Endodermal cell (in vitro differentiated cells): ENCODE results near the gene TMEM114. TPM values are rescaled to one million over a fixed set of nuclear protein-coding genes. Genes with fewer than 3 reads are reported as not detected.

Experiments used
- DNase-seq: peaks from one replicate; pipeline ENCODE4 v3.0.0-alpha.2; 2017
- H3K27ac ChIP-seq: 2 replicates; pipeline ENCODE4 v1.5.1; 2013; ENCODE audit warnings: mild to moderate bottlenecking, low read depth, low read length, moderate library complexity
- H3K27me3 ChIP-seq: 2 replicates; pipeline ENCODE4 v1.6.1; 2013; ENCODE audit warnings: mild to moderate bottlenecking, low read length, moderate library complexity; ENCODE audit not compliant: insufficient read depth, control insufficient read depth, poor library complexity, severe bottlenecking
- H3K36me3 ChIP-seq: 2 replicates; pipeline ENCODE4 v1.7.0; 2013; ENCODE audit warnings: mild to moderate bottlenecking, low read length, moderate library complexity; ENCODE audit not compliant: control insufficient read depth, insufficient read depth
- H3K4me1 ChIP-seq: one replicate; pipeline ENCODE4 v1.7.0; 2013; ENCODE audit warnings: low read length; ENCODE audit not compliant: control insufficient read depth, insufficient read depth
- H3K4me3 ChIP-seq: 2 replicates; pipeline ENCODE4 v1.5.1; 2013; ENCODE audit warnings: mild to moderate bottlenecking, low read length, moderate library complexity
- H3K9ac ChIP-seq: 2 replicates; pipeline ENCODE4 v1.6.1; 2013; ENCODE audit warnings: mild to moderate bottlenecking, low read length, moderate library complexity; ENCODE audit not compliant: poor library complexity, severe bottlenecking; ENCODE audit errors: extremely low read depth
- H3K9me3 ChIP-seq: 2 replicates; pipeline ENCODE4 v1.6.1; 2013; ENCODE audit warnings: mild to moderate bottlenecking, low read length, moderate library complexity; ENCODE audit not compliant: control insufficient read depth
- H3K27ac Mint-ChIP-seq: 2 replicates; pipeline ENCODE4 v1.8.0; 2020; ENCODE audit warnings: mixed read lengths
- H3K27me3 Mint-ChIP-seq: 2 replicates; pipeline ENCODE4 v1.8.0; 2021; ENCODE audit warnings: mild to moderate bottlenecking, mixed read lengths; ENCODE audit not compliant: insufficient read depth
- H3K36me3 Mint-ChIP-seq: 2 replicates; pipeline ENCODE4 v1.8.0; 2020; ENCODE audit warnings: low read depth, mixed read lengths
- H3K4me1 Mint-ChIP-seq: 2 replicates; pipeline ENCODE4 v1.8.0; 2020; ENCODE audit warnings: mixed read lengths
- H3K4me3 Mint-ChIP-seq: 2 replicates; pipeline ENCODE4 v1.8.0; 2020; ENCODE audit warnings: mild to moderate bottlenecking, moderate library complexity, mixed read lengths
- H3K9me3 Mint-ChIP-seq: 2 replicates; pipeline ENCODE4 v1.8.0; 2020; ENCODE audit warnings: mild to moderate bottlenecking, mixed read lengths
- CTCF ChIP-seq: fragments of 200-600 bp; sonication (generic); conservative IDR thresholded peaks from 2 replicates; pipeline ENCODE4 v1.5.0; 2021; ENCODE audit warnings: antibody characterized with exemption, mild to moderate bottlenecking
- WGBS, 2 experiments: methylation state at CpG; one replicate each; pipeline versions ENCODE4 v1.1.5 to v1.1.7; 2013; ENCODE audit warnings: missing lambda C conversion rate in 2 of 2, mixed read lengths in 1 of 2; ENCODE audit not compliant: insufficient coverage in 1 of 2, insufficient read length in 1 of 2; 5-methylcytosine and 5-hydroxymethylcytosine counted together
- total RNA-seq, 2 donors: library from RNA; stranded (reverse); fragmentation: NEBNext Ultra II Directional in 1 of 2; extraction: Animal tissue kit (Norgen Biotek cat#: 25700) in 1 of 2; gene quantifications; 2 replicates in 1 of 2; 3 replicates in 1 of 2; pipeline ENCODE4 v1.2.1, GENCODE V29; 2021

Gene TMEM114
- total RNA-seq, 2 donors from 2014 or later = 0.40 TPM; not detected in 1

GRCh38 chr16:8537691-8538342 is 52.5 kb downstream of the TMEM114 start:
- Histone ChIP-seq H3K9me3 (no peaks in the 10 kb centered on the region), H3K27me3 (no peaks in the 10 kb centered on the region), H3K4me1 (no peaks in the 10 kb centered on the region), H3K36me3 (no peaks in the 10 kb centered on the region), H3K27ac (no peak overlapping the region), H3K9ac (no peak overlapping the region), H3K4me3 (no peak overlapping the region)
- DNase-seq = no peak
- Mint-ChIP-seq H3K9me3 (no peaks in the 10 kb centered on the region), H3K4me1 (no peaks in the 10 kb centered on the region), H3K4me3 (no peak overlapping the region), H3K36me3 (no peaks in the 10 kb centered on the region), H3K27ac (no peak overlapping the region), H3K27me3 (peaks cover 39% of the 10 kb centered on the region)
- 91 to 100% methylated on average over 3 to 6 of the region's 6 CpGs for WGBS, 2 experiments
- TF ChIP-seq CTCF = no peak

- no peak for TF ChIP-seq CTCF
- WGBS, 2 experiments = 86 to 92% methylated on average over 1 to 2 of the region's 2 CpGs
- no peaks in the 10 kb centered on the region for H3K9me3 ChIP-seq
- no peaks in the 10 kb centered on the region for H3K4me1 ChIP-seq
- peaks cover 45% of the 10 kb centered on the region for H3K27me3 Mint-ChIP-seq
- no peak overlapping the region for H3K9ac ChIP-seq
- H3K9me3 Mint-ChIP-seq = no peaks in the 10 kb centered on the region
- DNase-seq = no peak
- H3K27me3 ChIP-seq = no peaks in the 10 kb centered on the region
- no peak overlapping the region for H3K4me3 ChIP-seq
- no peak overlapping the region for H3K27ac ChIP-seq
- H3K4me1 Mint-ChIP-seq = peaks cover 5% of the 10 kb centered on the region
- H3K4me3 Mint-ChIP-seq = no peak overlapping the region
- H3K36me3 ChIP-seq = no peaks in the 10 kb centered on the region
- H3K36me3 Mint-ChIP-seq = no peaks in the 10 kb centered on the region
- H3K27ac Mint-ChIP-seq = no peak overlapping the region
Measured at GRCh38 chr16:8533509-8533908, 56.8 kb downstream of the TMEM114 start.

GRCh38 chr16:8530752-8531384 is 59.4 kb downstream of the TMEM114 start:
- Mint-ChIP-seq H3K27me3 (peaks cover 36% of the 10 kb centered on the region), H3K9me3 (no peaks in the 10 kb centered on the region), H3K4me3 (no peak overlapping the region), H3K4me1 (peaks cover 9% of the 10 kb centered on the region), H3K36me3 (no peaks in the 10 kb centered on the region), H3K27ac (no peak overlapping the region)
- Histone ChIP-seq H3K9ac (no peak overlapping the region), H3K9me3 (no peaks in the 10 kb centered on the region), H3K36me3 (no peaks in the 10 kb centered on the region), H3K27ac (no peak overlapping the region), H3K27me3 (no peaks in the 10 kb centered on the region), H3K4me3 (no peak overlapping the region), H3K4me1 (no peaks in the 10 kb centered on the region)
- 83 to 85% methylated on average over 4 to 5 of the region's 5 CpGs for WGBS, 2 experiments
- TF ChIP-seq CTCF = no peak
- no peak for DNase-seq
